ENCODE results near the gene TUBGCP6. TPM values are rescaled to one million over a fixed set of nuclear protein-coding genes. Genes with fewer than 3 reads are reported as not detected.

TUBGCP6 gene
- polyA plus RNA-seq, 1 donor: 38.5 TPM

DNA sequence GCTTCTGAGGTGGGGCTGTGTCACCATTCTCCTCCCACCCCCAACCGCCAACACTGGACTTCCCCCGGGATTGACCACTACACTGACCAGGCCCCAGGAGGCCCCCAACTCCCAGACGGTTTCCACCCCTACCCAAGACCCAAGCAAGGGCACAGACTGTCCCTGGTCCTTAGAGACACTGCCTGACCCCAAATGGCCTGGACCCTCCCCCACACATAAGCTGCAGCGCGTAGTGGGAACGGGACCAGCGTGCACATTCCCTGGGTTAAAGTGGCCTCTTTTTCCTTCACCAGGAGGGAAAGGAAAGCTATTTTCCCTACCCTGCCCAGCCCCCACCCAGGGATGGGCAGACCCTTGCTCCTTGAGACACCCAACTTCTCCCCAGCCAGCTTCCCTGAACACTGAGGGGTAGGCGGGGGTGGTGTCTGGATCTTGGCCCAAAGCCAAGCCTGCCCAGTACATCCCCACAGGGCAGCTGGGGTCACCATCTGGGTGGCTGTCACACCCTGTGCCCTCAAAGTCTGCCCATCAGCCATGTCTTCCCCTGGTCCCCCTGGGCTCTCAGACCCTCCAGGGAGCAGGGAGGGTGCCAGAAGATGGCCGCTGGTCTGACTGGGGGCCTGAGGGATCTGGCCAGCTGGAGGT is 18.3 kb upstream of the TUBGCP6 start:
- no peak overlapping the region for H3K4me3 ChIP-seq (ENCODE audit: low read length)
- H3K4me1 ChIP-seq (ENCODE audit: control insufficient read depth, insufficient read depth, low read length): peaks cover 4% of the 10 kb centered on the region
- no peak overlapping the region for H3K27ac ChIP-seq (ENCODE audit: low read length)
- H3K36me3 ChIP-seq (ENCODE audit: control insufficient read depth, insufficient read depth, low read length): no peaks in the 10 kb centered on the region
- DNase-seq: no peak
- H3K27me3 ChIP-seq (ENCODE audit: control insufficient read depth, insufficient read depth, low read length): peaks cover 59% of the 10 kb centered on the region
- peaks cover 8% of the 10 kb centered on the region for H3K9me3 ChIP-seq (ENCODE audit: control insufficient read depth, low read depth, low read length)
- WGBS (ENCODE audit: insufficient coverage, low lambda C conversion rate): no CpG with 5 or more reads among the region's 9 CpGs

GRCh38 chr22:50262460-50262911 is 17.7 kb upstream of the TUBGCP6 start:
- peaks cover 8% of the 10 kb centered on the region for H3K9me3 ChIP-seq (ENCODE audit: control insufficient read depth, low read depth, low read length)
- peaks cover 56% of the 10 kb centered on the region for H3K27me3 ChIP-seq (ENCODE audit: control insufficient read depth, insufficient read depth, low read length)
- no CpG with 5 or more reads among the region's 7 CpGs for WGBS (ENCODE audit: insufficient coverage, low lambda C conversion rate)
- DNase-seq: no peak
- no peak overlapping the region for H3K4me3 ChIP-seq (ENCODE audit: low read length)
- peaks cover 2% of the 10 kb centered on the region for H3K4me1 ChIP-seq (ENCODE audit: control insufficient read depth, insufficient read depth, low read length)
- H3K36me3 ChIP-seq (ENCODE audit: control insufficient read depth, insufficient read depth, low read length): no peaks in the 10 kb centered on the region
- no peak overlapping the region for H3K27ac ChIP-seq (ENCODE audit: low read length)

GRCh38 chr22:50261615-50262459 is 17.0 kb upstream of the TUBGCP6 start, which contains the start of gene MAPK12:
TSS of gene MAPK12 (minus strand) at chr22:50261683. CDS start at chr22:50261509, 174 bp downstream.
- no CpG with 5 or more reads among the region's 61 CpGs for WGBS (ENCODE audit: insufficient coverage, low lambda C conversion rate)
- peaks cover 50% of the 10 kb centered on the region for H3K27me3 ChIP-seq (ENCODE audit: control insufficient read depth, insufficient read depth, low read length)
- H3K4me1 ChIP-seq (ENCODE audit: control insufficient read depth, insufficient read depth, low read length): peaks cover 2% of the 10 kb centered on the region
- DNase-seq: no peak
- peak within 1 kb of the TSS; percentile 21 for H3K4me3 ChIP-seq (ENCODE audit: low read length)
- H3K36me3 ChIP-seq (ENCODE audit: control insufficient read depth, insufficient read depth, low read length): no peaks in the 10 kb centered on the region
- H3K9me3 ChIP-seq (ENCODE audit: control insufficient read depth, low read depth, low read length): peaks cover 2% of the 10 kb centered on the region
- H3K27ac ChIP-seq (ENCODE audit: low read length): no peak within 1 kb of the TSS

- Histone ChIP-seq H3K4me1 (ENCODE audit: control insufficient read depth, insufficient read depth, low read length) (peaks cover 2% of the 10 kb centered on the region), H3K27me3 (ENCODE audit: control insufficient read depth, insufficient read depth, low read length) (peaks cover 41% of the 10 kb centered on the region), H3K27ac (ENCODE audit: low read length) (no peak overlapping the region), H3K36me3 (ENCODE audit: control insufficient read depth, insufficient read depth, low read length) (no peaks in the 10 kb centered on the region), H3K9me3 (ENCODE audit: control insufficient read depth, low read depth, low read length) (no peaks in the 10 kb centered on the region), H3K4me3 (ENCODE audit: low read length) (peak overlapping the region; percentile 21)
- DNase-seq: peak in 1 of 2 donors; percentile 48
- WGBS (ENCODE audit: insufficient coverage, low lambda C conversion rate): no CpG with 5 or more reads among the region's 92 CpGs
Observed at GRCh38 chr22:50260801-50261614, 16.2 kb upstream of the TUBGCP6 start.

- H3K9me3 ChIP-seq (ENCODE audit: control insufficient read depth, low read depth, low read length): no peaks in the 10 kb centered on the region
- no peak overlapping the region for H3K27ac ChIP-seq (ENCODE audit: low read length)
- H3K36me3 ChIP-seq (ENCODE audit: control insufficient read depth, insufficient read depth, low read length): no peaks in the 10 kb centered on the region
- peaks cover 39% of the 10 kb centered on the region for H3K27me3 ChIP-seq (ENCODE audit: control insufficient read depth, insufficient read depth, low read length)
- DNase-seq: no peak
- H3K4me1 ChIP-seq (ENCODE audit: control insufficient read depth, insufficient read depth, low read length): peaks cover 2% of the 10 kb centered on the region
- no CpG with 5 or more reads among the region's 11 CpGs for WGBS (ENCODE audit: insufficient coverage, low lambda C conversion rate)
- H3K4me3 ChIP-seq (ENCODE audit: low read length): peak overlapping the region; percentile 21
Observed at GRCh38 chr22:50260434-50260800, 15.6 kb upstream of the TUBGCP6 start.

- H3K27ac ChIP-seq (ENCODE audit: low read length): no peak overlapping the region
- no peaks in the 10 kb centered on the region for H3K36me3 ChIP-seq (ENCODE audit: control insufficient read depth, insufficient read depth, low read length)
- H3K4me3 ChIP-seq (ENCODE audit: low read length): no peak overlapping the region
- no peaks in the 10 kb centered on the region for H3K9me3 ChIP-seq (ENCODE audit: control insufficient read depth, low read depth, low read length)
- peaks cover 2% of the 10 kb centered on the region for H3K4me1 ChIP-seq (ENCODE audit: control insufficient read depth, insufficient read depth, low read length)
- no CpG with 5 or more reads among the region's 15 CpGs for WGBS (ENCODE audit: insufficient coverage, low lambda C conversion rate)
- no peak for DNase-seq
- peaks cover 30% of the 10 kb centered on the region for H3K27me3 ChIP-seq (ENCODE audit: control insufficient read depth, insufficient read depth, low read length)
Observed at GRCh38 chr22:50259302-50259701, 14.5 kb upstream of the TUBGCP6 start.

DNA sequence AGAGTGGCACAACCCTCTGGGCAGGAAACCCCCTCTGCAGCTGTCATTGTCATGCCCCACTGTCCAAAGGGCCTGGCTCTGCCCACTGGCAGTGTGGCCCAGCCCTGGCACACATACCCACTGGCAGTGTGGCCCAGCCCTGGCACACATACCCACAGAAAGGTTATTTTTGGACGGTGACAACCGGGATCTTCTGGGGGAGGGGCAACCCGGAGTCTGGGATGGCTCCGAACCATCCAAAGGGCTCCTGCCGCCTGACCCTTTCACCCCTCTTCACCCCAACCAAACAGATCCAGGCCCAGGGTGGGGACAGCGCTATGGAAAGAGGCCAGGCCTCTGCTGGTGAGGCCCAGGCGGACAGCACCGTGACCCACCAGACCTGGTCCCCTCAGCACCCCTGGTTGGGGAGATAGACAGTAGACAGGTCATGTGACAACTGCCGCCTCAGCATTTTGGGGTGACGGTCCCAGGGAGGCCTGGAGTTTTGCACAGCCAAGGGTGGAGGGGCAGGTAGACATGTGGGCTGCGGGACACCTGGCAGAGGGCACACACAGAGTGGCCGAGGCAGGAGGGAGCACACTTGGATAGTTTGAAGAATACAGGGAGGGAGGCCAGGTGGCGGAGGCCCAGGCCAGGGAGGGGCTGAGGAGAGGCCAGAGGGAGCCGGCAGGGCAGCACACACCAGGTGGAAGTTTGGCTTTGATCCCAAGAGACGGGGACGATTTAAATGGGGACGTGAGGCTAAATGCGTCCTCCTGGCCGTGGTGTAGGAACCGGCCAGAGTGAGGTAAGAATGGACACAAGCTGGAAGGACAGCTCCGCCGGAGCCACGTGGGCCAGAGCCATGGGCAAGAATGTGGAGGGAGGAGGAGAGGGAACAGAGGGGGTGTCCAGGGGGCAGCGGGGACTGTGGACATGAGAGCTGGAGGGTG is 13.8 kb upstream of the TUBGCP6 start:
- WGBS (ENCODE audit: insufficient coverage, low lambda C conversion rate): 74% methylated on average over 7 of the region's 24 CpGs
- H3K27ac ChIP-seq (ENCODE audit: low read length): no peak overlapping the region
- no peaks in the 10 kb centered on the region for H3K36me3 ChIP-seq (ENCODE audit: control insufficient read depth, insufficient read depth, low read length)
- peaks cover 2% of the 10 kb centered on the region for H3K4me1 ChIP-seq (ENCODE audit: control insufficient read depth, insufficient read depth, low read length)
- H3K9me3 ChIP-seq (ENCODE audit: control insufficient read depth, low read depth, low read length): no peaks in the 10 kb centered on the region
- no peak for DNase-seq
- no peak overlapping the region for H3K4me3 ChIP-seq (ENCODE audit: low read length)
- H3K27me3 ChIP-seq (ENCODE audit: control insufficient read depth, insufficient read depth, low read length): peaks cover 29% of the 10 kb centered on the region

- H3K36me3 ChIP-seq (ENCODE audit: control insufficient read depth, insufficient read depth, low read length): no peaks in the 10 kb centered on the region
- no peaks in the 10 kb centered on the region for H3K4me1 ChIP-seq (ENCODE audit: control insufficient read depth, insufficient read depth, low read length)
- no CpG with 5 or more reads among the region's 31 CpGs for WGBS (ENCODE audit: insufficient coverage, low lambda C conversion rate)
- no peak for DNase-seq
- H3K9me3 ChIP-seq (ENCODE audit: control insufficient read depth, low read depth, low read length): no peaks in the 10 kb centered on the region
- no peak overlapping the region for H3K4me3 ChIP-seq (ENCODE audit: low read length)
- peaks cover 20% of the 10 kb centered on the region for H3K27me3 ChIP-seq (ENCODE audit: control insufficient read depth, insufficient read depth, low read length)
- no peak overlapping the region for H3K27ac ChIP-seq (ENCODE audit: low read length)
Observed at GRCh38 chr22:50257451-50258360, 12.9 kb upstream of the TUBGCP6 start.

DNA sequence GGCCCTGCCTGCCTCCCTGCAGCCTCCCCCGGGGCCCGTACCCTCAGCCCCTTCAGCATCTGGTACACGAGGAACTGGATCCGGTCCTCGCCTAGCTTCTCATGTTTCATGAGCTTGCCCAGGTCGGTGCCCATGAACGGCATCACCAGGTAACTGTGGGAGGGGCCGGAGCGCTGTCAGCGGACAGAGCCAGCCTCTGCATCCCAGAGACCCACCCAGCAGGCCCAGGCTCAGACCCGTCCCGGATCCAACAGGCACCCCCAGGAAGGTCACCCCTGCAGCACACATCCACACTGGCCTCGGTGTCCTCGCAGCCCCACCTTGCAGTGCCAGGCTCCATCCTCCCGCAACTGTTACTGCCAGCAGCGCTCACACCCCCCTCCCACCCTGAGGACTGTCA is 12.2 kb upstream of the TUBGCP6 start:
- DNase-seq: no peak
- no peaks in the 10 kb centered on the region for H3K4me1 ChIP-seq (ENCODE audit: control insufficient read depth, insufficient read depth, low read length)
- H3K4me3 ChIP-seq (ENCODE audit: low read length): no peak overlapping the region
- no peaks in the 10 kb centered on the region for H3K36me3 ChIP-seq (ENCODE audit: control insufficient read depth, insufficient read depth, low read length)
- no CpG with 5 or more reads among the region's 16 CpGs for WGBS (ENCODE audit: insufficient coverage, low lambda C conversion rate)
- H3K27me3 ChIP-seq (ENCODE audit: control insufficient read depth, insufficient read depth, low read length): peaks cover 13% of the 10 kb centered on the region
- no peak overlapping the region for H3K27ac ChIP-seq (ENCODE audit: low read length)
- no peaks in the 10 kb centered on the region for H3K9me3 ChIP-seq (ENCODE audit: control insufficient read depth, low read depth, low read length)
